ENCODE measurements around the gene KRT12. TPM values are rescaled to one million over a fixed set of nuclear protein-coding genes. Genes with fewer than 3 reads are reported as not detected.

KRT12 gene
- not detected in 2 replicates for polyA plus RNA-seq (2011; rRNA removed)
- not detected in 2 replicates for polyA minus RNA-seq (2011; rRNA and poly(A)+ RNA removed)

GRCh38 chr17:40866838-40867237, at the start of gene KRT12:
TSS of gene KRT12 (minus strand) at chr17:40867223. CDS start at chr17:40867186, 37 bp downstream.
- peaks cover 3% of the 10 kb centered on the region for H3K27me3 ChIP-seq (ENCODE audit: control insufficient read depth, insufficient read depth, low read length)
- no peak within 1 kb of the TSS for H3K4me3 ChIP-seq (ENCODE audit: low read depth, low read length)
- ChIA-PET POLR2A (no interaction called here), CTCF (interaction anchor here (0.6 to 1.3 kb wide), 4 partner anchors 30 to 796 kb away, joined by 3 to 7 read pairs (median 4); no protein-coding TSS in a partner anchor)
- TF ChIP-seq, protein P1, sequence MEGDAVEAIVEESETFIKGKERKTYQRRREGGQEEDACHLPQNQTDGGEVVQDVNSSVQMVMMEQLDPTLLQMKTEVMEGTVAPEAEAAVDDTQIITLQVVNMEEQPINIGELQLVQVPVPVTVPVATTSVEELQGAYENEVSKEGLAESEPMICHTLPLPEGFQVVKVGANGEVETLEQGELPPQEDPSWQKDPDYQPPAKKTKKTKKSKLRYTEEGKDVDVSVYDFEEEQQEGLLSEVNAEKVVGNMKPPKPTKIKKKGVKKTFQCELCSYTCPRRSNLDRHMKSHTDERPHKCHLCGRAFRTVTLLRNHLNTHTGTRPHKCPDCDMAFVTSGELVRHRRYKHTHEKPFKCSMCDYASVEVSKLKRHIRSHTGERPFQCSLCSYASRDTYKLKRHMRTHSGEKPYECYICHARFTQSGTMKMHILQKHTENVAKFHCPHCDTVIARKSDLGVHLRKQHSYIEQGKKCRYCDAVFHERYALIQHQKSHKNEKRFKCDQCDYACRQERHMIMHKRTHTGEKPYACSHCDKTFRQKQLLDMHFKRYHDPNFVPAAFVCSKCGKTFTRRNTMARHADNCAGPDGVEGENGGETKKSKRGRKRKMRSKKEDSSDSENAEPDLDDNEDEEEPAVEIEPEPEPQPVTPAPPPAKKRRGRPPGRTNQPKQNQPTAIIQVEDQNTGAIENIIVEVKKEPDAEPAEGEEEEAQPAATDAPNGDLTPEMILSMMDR (IDR thresholded peaks at IDR 0.05; ENCODE audit: low read depth, low read length): no peak
- H3K9me3 ChIP-seq (ENCODE audit: control insufficient read depth, insufficient read depth, low read length): peaks cover 8% of the 10 kb centered on the region; the same call in 1 of the 2 replicates
- no peak for DNase-seq (ENCODE audit: low read depth, low spot score)
- H3K27ac ChIP-seq (ENCODE audit: low read depth, low read length): no peak within 1 kb of the TSS

- Histone ChIP-seq H3K9me3 (ENCODE audit: control insufficient read depth, insufficient read depth, low read length) (no peaks in the 10 kb centered on the region), H3K27me3 (ENCODE audit: control insufficient read depth, insufficient read depth, low read length) (no peaks in the 10 kb centered on the region), H3K27ac (ENCODE audit: low read depth, low read length) (peak overlapping the region; percentile 84), H3K4me3 (ENCODE audit: low read depth, low read length) (no peak overlapping the region)
- ChIA-PET CTCF (interaction anchor here (0.9 to 3.7 kb wide), 5 partner anchors 60 to 749 kb away, joined by 3 to 27 read pairs (median 5); no protein-coding TSS in a partner anchor), POLR2A (interaction anchor here (1.6 kb wide), 1 partner anchor 36 kb away, joined by 5 read pairs; no protein-coding TSS in a partner anchor)
- no peak for DNase-seq (ENCODE audit: low read depth, low spot score)
- TF ChIP-seq, protein P1 (IDR thresholded peaks at IDR 0.05; ENCODE audit: low read depth, low read length): no peak
Observed at GRCh38 chr17:40916366-40916765, 49.3 kb upstream of the KRT12 start.

DNA sequence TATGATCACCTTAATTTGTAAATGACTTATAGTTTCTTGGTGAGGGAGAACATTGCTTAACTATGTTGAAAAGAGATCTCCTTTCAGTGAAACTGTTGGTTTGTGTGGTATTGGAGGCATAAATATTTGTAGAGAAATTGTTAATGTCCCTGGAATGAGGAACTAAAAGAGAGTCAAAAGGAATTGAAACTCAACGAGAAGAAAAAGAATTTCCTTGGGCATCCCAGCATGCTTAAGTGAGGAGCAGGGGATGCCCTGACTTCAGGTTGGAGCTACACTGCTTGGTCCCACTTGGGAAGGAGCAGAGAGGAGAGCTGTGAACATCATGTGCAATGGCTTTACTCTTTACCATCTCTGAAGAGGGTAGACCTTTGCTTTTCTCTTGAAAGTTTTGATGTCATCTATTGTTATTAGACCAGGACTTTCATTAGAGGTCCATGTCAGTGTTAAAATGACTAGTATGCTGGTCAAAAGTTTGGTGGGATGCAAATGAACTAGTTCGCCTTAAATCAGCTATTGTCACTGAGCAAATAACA, 48.8 kb upstream of the KRT12 start:
- peak; percentile 38 for DNase-seq (ENCODE audit: low read depth, low spot score)
- TF ChIP-seq, protein P1 (IDR thresholded peaks at IDR 0.05; ENCODE audit: low read depth, low read length): no peak
- ChIA-PET POLR2A (interaction anchor here (1.6 kb wide), 1 partner anchor 37 kb away, joined by 5 read pairs; no protein-coding TSS in a partner anchor), CTCF (interaction anchor here (0.9 to 3.7 kb wide), 6 partner anchors 59 to 750 kb away, joined by 3 to 27 read pairs (median 6); no protein-coding TSS in a partner anchor)
- Histone ChIP-seq H3K27ac (ENCODE audit: low read depth, low read length) (peak overlapping the region; percentile 84), H3K4me3 (ENCODE audit: low read depth, low read length) (no peak overlapping the region), H3K9me3 (ENCODE audit: control insufficient read depth, insufficient read depth, low read length) (no peaks in the 10 kb centered on the region), H3K27me3 (ENCODE audit: control insufficient read depth, insufficient read depth, low read length) (no peaks in the 10 kb centered on the region)

- TF ChIP-seq, protein P1 (IDR thresholded peaks at IDR 0.05; ENCODE audit: low read depth, low read length): no peak
- peak; percentile 87 for DNase-seq (ENCODE audit: low read depth, low spot score)
- no peak overlapping the region for H3K4me3 ChIP-seq (ENCODE audit: low read depth, low read length)
- H3K9me3 ChIP-seq (ENCODE audit: control insufficient read depth, insufficient read depth, low read length): no peaks in the 10 kb centered on the region
- ChIA-PET CTCF (interaction anchor here (0.9 to 3.7 kb wide), 6 partner anchors 59 to 750 kb away, joined by 3 to 27 read pairs (median 6); no protein-coding TSS in a partner anchor), POLR2A (interaction anchor here (0.6 to 1.6 kb wide), 2 partner anchors 37 to 730 kb away, joined by 4 to 5 read pairs; no protein-coding TSS in a partner anchor)
- no peak overlapping the region for H3K27ac ChIP-seq (ENCODE audit: low read depth, low read length)
- no peaks in the 10 kb centered on the region for H3K27me3 ChIP-seq (ENCODE audit: control insufficient read depth, insufficient read depth, low read length)
Observed at GRCh38 chr17:40915199-40915661, 48.2 kb upstream of the KRT12 start.

Data from AG04450 (cell line).